Sigmoid colon (tissue), 7 donors: ENCODE data around the gene AFDN. TPM values are rescaled to one million over a fixed set of nuclear protein-coding genes. Genes with fewer than 3 reads are reported as not detected.

Experiments
- DNase-seq: peaks from one replicate; pipeline ENCODE4 v3.0.0-alpha.2; 2019
- H3K27ac ChIP-seq, 4 donors: fragments of 200-600 bp; sonication (generic); one replicate each; pipeline ENCODE4 v1.5.1; 2016 to 2019; ENCODE audit warnings: mild to moderate bottlenecking in 1 of 4
- H3K27me3 ChIP-seq, 3 donors: fragments of 200-600 bp; sonication (generic); one replicate each; pipeline ENCODE4 v1.5.1; 2019; ENCODE audit warnings: mild to moderate bottlenecking in 1 of 3
- H3K36me3 ChIP-seq, 4 donors: fragments of 200-600 bp; sonication (generic); one replicate each; pipeline ENCODE4 v1.5.1; 2016 to 2019
- H3K4me1 ChIP-seq, 4 donors: fragments of 200-600 bp; sonication (generic); one replicate each; pipeline ENCODE4 v1.5.1; 2017 to 2019
- H3K4me3 ChIP-seq, 4 donors: fragments of 200-600 bp; sonication (generic); one replicate each; pipeline ENCODE4 v1.5.1; 2017 to 2019; ENCODE audit warnings: mild to moderate bottlenecking in 2 of 4, moderate library complexity in 1 of 4
- H3K9me3 ChIP-seq, 4 donors: fragments of 200-600 bp in 3 of 4; sonication (generic) in 3 of 4; one replicate each; pipeline versions ENCODE4 v1.5.1 to v1.6.1; 2013 to 2019
- EP300 ChIP-seq, 4 donors: sonication (generic); formaldehyde crosslinking; IDR thresholded peaks; one replicate each; pipeline ENCODE4 v1.6.1; 2017; ENCODE audit warnings: antibody characterized with exemption in 4 of 4
- POLR2A ChIP-seq, 2 donors: fragments of 450-650 bp; IDR thresholded peaks; one replicate each; pipeline ENCODE4 v1.6.1; 2016; ENCODE audit warnings: antibody characterized with exemption in 2 of 2, mild to moderate bottlenecking in 2 of 2, moderate library complexity in 2 of 2
- POLR2AphosphoS5 ChIP-seq, 4 donors: sonication (generic); formaldehyde crosslinking; IDR thresholded peaks; one replicate each; pipeline ENCODE4 v1.6.1; 2017; ENCODE audit warnings: antibody characterized with exemption in 4 of 4
- WGBS, 2 donors: extraction: QIAGEN DNeasy Blood & Tissue Kit; methylation state at CpG; one replicate each; pipeline ENCODE4 v1.1.7; 2013; 5-methylcytosine and 5-hydroxymethylcytosine counted together
- intact Hi-C: fragments of 100-400 bp; cut with DNase I; formaldehyde crosslinking; loops from one replicate; pipeline ENCODE4 v1.15.1; 2023
- polyA plus RNA-seq, 3 donors: library from polyadenylated mRNA; stranded (reverse); fragments of 200-250 nt; gene quantifications; one replicate each; pipeline ENCODE4 v1.2.3, GENCODE V29; 2013
- total RNA-seq, 4 donors: library from RNA; depleted of rRNA; stranded (reverse); fragments of >200 nt; gene quantifications; one replicate each; pipeline ENCODE4 v1.1.0, GENCODE V29; 2016
- TF ChIP-seq, protein P1 (sequence below), 4 experiments: fragments of 450-650 bp in 3 of 4; fragments of 200-600 bp in 1 of 4; IDR thresholded peaks; one replicate each; pipeline ENCODE4 v1.5.1; 2016 to 2019; ENCODE audit warnings: antibody characterized with exemption in 4 of 4, mild to moderate bottlenecking in 3 of 4, moderate library complexity in 2 of 4
- donor health status: healthy with polysubstance abuse.
- donor health status: Bipolar disorder and iron deficiency.
- donor health status: healthy.

Gene AFDN
- total and polyA plus RNA-seq, 7 donors, result 43.2 to 104 (median 83.6) TPM

DNA sequence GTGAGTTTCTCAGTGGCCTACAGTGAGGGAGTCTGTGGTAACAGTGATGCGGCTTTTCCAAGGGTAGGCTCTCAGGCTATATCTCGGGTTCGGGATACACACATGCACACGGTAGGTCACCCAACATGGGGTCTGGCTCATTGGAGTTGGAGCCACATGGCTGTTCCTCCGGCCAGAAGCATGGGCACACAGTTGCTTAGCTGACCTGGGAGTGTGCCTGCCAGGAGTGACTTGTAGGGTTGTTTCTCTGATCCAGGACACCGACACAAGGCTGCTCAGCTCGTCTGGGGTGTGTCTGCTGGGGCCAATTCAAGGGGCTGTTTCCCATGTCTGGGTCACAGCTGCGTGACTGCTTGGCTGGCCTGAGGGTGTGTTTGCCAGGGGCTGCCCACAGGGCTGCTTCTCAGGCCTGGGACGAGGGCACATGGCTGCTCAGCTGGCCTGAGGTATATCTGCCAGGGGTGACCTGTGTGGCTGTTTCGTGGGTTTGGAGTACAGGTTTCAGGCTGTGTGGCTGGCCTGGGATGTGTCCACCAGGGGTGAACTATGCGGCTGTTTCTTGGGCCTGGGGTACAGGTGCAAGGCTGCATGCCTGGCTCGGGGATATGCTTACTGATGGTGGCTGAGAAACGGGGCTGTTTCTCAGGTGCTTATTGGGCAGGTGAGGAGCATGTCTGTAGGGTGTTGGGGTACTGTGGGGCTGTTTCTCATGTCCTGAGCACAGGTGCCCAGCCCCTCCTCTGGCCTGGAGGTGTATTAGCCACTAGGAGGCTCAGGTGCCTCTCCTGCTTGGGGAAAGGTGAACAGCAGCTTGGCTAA is 185.9 kb downstream of the AFDN start:
- H3K36me3 ChIP-seq, result no peaks in the 10 kb centered on the region
- H3K27ac ChIP-seq, result no peak overlapping the region
- TF ChIP-seq EP300 (IDR thresholded peaks at IDR 0.05) (no peak), POLR2AphosphoS5 (IDR thresholded peaks at IDR 0.05) (no peak), POLR2A (IDR thresholded peaks at IDR 0.05) (no peak)
- TF ChIP-seq, protein P1, sequence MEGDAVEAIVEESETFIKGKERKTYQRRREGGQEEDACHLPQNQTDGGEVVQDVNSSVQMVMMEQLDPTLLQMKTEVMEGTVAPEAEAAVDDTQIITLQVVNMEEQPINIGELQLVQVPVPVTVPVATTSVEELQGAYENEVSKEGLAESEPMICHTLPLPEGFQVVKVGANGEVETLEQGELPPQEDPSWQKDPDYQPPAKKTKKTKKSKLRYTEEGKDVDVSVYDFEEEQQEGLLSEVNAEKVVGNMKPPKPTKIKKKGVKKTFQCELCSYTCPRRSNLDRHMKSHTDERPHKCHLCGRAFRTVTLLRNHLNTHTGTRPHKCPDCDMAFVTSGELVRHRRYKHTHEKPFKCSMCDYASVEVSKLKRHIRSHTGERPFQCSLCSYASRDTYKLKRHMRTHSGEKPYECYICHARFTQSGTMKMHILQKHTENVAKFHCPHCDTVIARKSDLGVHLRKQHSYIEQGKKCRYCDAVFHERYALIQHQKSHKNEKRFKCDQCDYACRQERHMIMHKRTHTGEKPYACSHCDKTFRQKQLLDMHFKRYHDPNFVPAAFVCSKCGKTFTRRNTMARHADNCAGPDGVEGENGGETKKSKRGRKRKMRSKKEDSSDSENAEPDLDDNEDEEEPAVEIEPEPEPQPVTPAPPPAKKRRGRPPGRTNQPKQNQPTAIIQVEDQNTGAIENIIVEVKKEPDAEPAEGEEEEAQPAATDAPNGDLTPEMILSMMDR (IDR thresholded peaks at IDR 0.05), result no peak
- H3K9me3 ChIP-seq, result peaks cover 0 to 8% (median 4%) of the 10 kb centered on the region in 4 donors
- H3K4me1 ChIP-seq, result no peaks in the 10 kb centered on the region
- peaks cover 0 to 6% (median 0%) of the 10 kb centered on the region in 3 donors for H3K27me3 ChIP-seq
- intact Hi-C loops, result no loop called here
- no peak overlapping the region for H3K4me3 ChIP-seq
- 86 to 88% methylated on average over 13 of the region's 13 CpGs for WGBS, 2 donors
- DNase-seq, result no peak

DNA sequence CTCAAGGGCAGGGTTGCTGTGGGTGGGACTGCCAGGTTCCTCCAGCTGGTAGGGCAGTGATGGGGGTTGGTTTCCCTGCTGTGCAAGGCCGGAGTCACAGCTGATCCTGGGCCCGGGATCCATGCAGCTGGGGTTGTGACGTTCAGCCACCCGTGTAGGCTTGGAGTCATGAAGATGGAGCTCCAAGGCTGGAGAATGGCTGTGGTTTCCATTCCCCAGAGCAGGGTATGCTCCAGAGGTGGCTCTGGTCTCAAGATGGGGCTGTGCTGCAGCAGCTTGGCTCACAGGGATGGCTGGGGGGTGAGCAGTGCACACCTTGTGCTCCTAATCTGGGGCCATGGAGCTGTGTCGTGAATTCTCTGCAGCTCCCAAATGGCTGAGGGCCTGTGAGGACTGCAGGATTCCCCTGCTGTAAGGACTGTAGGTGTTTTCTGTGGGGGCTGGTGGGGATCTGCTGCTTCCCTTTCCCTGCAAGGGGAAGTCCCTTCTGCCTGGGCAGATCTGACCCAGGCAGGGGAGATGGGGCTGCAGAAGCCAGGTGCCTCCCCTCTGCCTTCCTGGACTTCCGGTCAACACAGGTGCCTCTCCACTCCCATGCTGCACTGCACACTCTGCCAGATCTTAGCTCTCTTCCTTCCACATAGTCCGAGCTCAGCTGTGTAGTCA is 186.7 kb downstream of the AFDN start:
- no peak for DNase-seq
- H3K4me3 ChIP-seq, result no peak overlapping the region
- TF ChIP-seq POLR2AphosphoS5 (IDR thresholded peaks at IDR 0.05), result no peak
- TF ChIP-seq EP300 (IDR thresholded peaks at IDR 0.05), result no peak
- TF ChIP-seq POLR2A (IDR thresholded peaks at IDR 0.05), result no peak
- TF ChIP-seq, protein P1 (IDR thresholded peaks at IDR 0.05), result no peak
- no peak overlapping the region for H3K27ac ChIP-seq
- peaks cover 0 to 6% (median 0%) of the 10 kb centered on the region in 3 donors for H3K27me3 ChIP-seq
- H3K4me1 ChIP-seq, result no peaks in the 10 kb centered on the region
- H3K9me3 ChIP-seq, result peaks cover 0 to 8% (median 4%) of the 10 kb centered on the region in 4 donors
- 78 to 87% methylated on average over 7 of the region's 7 CpGs for WGBS, 2 donors
- no peaks in the 10 kb centered on the region for H3K36me3 ChIP-seq
- intact Hi-C loops, result no loop called here

DNA sequence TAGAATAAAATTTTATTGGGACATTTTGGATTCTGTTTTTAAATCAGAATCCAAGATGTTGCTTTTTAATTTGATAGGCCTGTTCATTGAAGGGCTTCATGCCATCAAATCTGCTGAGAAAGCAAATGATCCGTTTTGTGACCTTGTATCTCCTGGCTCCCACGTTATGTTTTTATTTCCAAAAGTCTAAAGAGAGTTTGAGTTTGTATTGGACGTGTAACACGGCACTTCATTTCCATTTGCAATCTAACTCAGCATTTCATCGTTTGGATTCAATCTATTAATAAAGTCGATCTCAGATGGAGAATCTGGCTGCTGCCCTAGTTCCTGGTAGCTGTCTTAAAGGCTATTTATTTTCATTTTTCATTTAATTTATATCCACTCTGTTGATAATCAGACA is 187.7 kb downstream of the AFDN start:
- Histone ChIP-seq H3K4me1 (no peaks in the 10 kb centered on the region), H3K4me3 (no peak overlapping the region), H3K27ac (no peak overlapping the region), H3K27me3 (peaks cover 0 to 6% (median 0%) of the 10 kb centered on the region in 3 donors), H3K9me3 (peaks cover 0 to 8% (median 4%) of the 10 kb centered on the region in 4 donors), H3K36me3 (no peaks in the 10 kb centered on the region)
- no peak for DNase-seq
- intact Hi-C loops, result no loop called here
- WGBS, 2 donors, result 68 to 80% methylated on average over 6 of the region's 6 CpGs
- TF ChIP-seq POLR2AphosphoS5 (IDR thresholded peaks at IDR 0.05) (no peak), POLR2A (IDR thresholded peaks at IDR 0.05) (no peak), EP300 (IDR thresholded peaks at IDR 0.05) (no peak)
- TF ChIP-seq, protein P1 (IDR thresholded peaks at IDR 0.05), result no peak

DNA sequence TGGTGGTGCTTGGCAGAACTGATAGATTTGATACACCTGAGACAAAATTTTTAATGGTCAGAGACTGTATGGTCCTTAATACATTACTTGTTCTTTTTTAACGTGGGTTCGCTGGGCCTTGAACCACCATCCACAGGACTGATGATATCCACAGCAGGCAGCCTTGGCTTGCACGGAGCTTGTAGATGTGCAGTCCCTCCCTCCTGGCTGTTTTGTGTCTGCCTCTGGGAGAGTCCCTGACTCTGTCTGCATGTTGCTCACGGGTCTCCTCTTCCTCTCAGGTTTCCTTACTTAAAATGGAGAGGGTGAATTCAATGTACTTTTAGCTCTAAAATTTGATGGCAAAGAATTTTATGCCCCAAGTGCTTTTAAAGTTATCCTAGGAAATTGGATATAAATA is 188.3 kb downstream of the AFDN start:
- no peaks in the 10 kb centered on the region for H3K36me3 ChIP-seq
- peaks cover 0 to 6% (median 0%) of the 10 kb centered on the region in 3 donors for H3K27me3 ChIP-seq
- H3K4me1 ChIP-seq, result no peaks in the 10 kb centered on the region
- H3K9me3 ChIP-seq, result peaks cover 0 to 8% (median 4%) of the 10 kb centered on the region in 4 donors
- DNase-seq, result no peak
- H3K27ac ChIP-seq, result no peak overlapping the region
- intact Hi-C loops, result no loop called here
- H3K4me3 ChIP-seq, result no peak overlapping the region
- WGBS, 2 donors, result 89 to 90% methylated on average over 4 of the region's 4 CpGs
- TF ChIP-seq EP300 (IDR thresholded peaks at IDR 0.05), result no peak
- TF ChIP-seq, protein P1 (IDR thresholded peaks at IDR 0.05), result no peak
- TF ChIP-seq POLR2AphosphoS5 (IDR thresholded peaks at IDR 0.05), result no peak
- no peak for TF ChIP-seq POLR2A (IDR thresholded peaks at IDR 0.05)
